Cerebellar cortex (tissue), 1 donor: ENCODE measurements around the gene BCO2.
"Not testable (repeated sequence)": the region's sequence is repeated elsewhere in the genome, so short reads cannot be mapped to it uniquely, and the experiment has no call there.

Experiments
- DNase-seq: peaks from one replicate; pipeline ENCODE4 v3.0.0-alpha.2; 2015; ENCODE audit warnings: low spot score

Gene BCO2, protein sequence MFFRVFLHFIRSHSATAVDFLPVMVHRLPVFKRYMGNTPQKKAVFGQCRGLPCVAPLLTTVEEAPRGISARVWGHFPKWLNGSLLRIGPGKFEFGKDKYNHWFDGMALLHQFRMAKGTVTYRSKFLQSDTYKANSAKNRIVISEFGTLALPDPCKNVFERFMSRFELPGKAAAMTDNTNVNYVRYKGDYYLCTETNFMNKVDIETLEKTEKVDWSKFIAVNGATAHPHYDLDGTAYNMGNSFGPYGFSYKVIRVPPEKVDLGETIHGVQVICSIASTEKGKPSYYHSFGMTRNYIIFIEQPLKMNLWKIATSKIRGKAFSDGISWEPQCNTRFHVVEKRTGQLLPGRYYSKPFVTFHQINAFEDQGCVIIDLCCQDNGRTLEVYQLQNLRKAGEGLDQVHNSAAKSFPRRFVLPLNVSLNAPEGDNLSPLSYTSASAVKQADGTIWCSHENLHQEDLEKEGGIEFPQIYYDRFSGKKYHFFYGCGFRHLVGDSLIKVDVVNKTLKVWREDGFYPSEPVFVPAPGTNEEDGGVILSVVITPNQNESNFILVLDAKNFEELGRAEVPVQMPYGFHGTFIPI

DNA sequence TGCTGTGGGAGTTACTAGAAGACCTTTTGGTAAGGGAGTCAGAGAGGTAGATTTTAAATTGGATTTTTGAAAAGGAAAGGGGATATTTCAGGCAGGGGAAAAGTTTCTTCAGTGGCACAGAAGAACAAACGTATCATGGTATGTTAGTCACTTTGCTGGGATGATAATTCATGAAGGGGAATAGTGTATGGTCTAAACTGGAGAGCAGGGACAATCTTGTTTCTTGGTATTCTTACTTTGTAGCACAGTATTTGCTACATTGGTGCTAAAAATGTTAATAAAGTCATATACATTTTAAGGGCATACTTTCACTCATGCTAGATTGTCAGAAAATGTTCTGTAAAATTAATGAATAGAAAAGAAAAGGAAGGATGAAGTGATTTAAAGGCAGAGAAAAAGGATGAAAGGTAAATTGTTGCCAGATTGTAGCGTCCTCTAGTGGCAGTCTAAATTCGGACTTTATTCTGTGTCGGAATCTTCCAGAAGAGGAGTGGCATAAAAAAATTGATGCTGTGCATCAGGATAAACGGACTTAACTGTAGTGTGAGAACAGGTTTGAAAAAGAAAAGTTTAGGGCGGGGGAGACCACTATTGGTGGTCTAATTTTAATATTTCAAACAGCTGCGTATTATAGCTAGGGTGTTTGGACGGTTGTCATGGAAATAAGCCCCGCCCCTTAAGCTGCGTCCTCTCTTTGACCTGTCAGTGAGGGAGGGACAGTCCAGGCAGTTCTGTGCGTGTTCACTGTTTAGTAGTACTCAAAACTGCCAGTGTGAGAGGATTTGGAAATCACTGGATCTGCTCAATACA lies at the start of gene BCO2:
Gene BCO2, plus strand, starts transcription at position 724 of the 810 bp plus-strand sequence. CDS start 90 bp downstream, outside the sequence.
- peak; percentile 58 for DNase-seq

DNA sequence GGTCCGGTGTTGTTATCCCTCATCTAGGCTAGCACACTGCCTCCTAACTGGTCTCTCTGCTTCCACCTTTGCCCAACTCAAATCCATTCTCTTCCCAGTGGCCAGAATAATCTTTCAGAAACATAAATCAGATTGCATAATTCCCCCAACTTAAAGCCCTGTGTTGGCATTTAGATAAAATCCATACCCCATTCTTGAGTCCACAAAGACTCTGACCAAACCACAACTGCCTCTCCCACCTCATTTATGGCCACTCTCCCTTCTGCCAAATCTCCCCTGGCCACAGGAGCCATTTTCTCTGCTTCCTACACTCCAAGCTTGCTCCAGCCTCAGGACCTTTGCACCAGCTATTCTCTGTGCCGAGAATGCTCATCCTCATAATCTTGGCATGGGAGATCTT lies 48.3 kb upstream of the BCO2 start:
- DNase-seq: no peak

DNA sequence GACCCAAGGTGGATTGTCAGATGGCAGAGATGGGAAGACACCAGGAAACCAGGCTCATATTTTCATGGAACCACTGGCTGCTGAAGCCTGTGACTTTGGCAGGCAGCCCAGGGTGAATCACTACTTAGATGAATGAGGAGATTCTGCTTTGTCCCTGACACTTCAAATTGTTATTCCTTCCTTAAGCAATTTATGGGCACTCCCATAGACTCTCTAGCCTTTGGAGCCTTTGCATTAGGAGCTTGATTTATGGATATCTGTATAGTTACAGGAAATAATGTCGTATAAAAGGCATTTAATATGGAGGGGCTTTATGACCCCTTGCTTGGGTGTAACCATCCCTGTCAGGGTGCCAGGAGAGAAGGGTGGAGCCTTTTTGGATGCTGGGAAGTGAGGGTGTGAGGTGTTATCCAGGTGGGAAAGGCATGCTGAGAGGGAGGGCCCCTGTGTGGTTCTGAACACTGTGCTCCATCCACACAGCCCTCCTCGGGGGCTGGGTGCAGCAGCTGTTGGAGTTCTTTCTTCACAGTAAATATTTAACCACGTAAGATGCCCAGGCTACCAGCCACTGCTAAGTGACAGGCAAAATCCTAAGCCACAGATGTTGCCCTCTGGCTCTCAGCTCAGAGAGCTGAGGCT lies 46.7 kb upstream of the BCO2 start:
- DNase-seq: no peak

DNA sequence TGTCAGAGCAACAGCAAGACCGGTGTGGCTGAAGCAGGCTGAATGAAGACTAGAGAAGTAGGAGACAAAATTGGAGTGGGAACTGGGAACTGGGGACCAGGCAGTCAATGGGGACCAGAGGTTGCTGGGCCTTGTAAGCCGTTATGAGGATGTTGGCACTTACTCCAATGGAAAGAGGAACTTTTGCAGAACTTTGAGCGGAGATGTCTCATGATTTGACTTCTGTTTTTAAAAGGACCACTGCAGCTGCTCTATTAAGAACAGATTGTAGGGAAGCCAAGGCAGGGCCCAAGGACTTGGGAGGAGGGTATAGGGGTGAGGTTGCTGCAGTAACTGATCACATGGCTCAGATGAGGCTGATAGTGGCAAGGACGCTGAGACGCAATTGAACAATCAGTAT lies 45.7 kb upstream of the BCO2 start:
- DNase-seq: no peak

DNA sequence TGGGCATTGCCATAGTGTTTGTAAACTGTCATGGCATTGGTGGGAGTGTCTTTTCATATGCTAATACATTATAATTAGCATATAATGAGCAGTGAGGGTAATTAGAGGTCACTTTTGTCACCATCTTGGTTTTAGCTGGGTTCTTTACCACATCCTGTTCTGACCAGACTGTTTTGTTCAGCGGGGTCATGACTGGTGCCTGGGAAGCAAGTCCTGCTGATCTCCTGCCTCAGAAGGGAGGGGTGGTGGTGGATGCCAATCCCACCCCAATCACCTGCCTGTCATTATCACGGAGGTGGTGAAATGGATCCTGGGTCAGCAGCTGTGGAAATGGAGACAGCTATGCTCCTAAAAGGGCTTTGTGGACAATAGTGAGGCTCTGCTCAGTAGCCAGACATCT lies 42.6 kb upstream of the BCO2 start:
- no peak for DNase-seq

DNA sequence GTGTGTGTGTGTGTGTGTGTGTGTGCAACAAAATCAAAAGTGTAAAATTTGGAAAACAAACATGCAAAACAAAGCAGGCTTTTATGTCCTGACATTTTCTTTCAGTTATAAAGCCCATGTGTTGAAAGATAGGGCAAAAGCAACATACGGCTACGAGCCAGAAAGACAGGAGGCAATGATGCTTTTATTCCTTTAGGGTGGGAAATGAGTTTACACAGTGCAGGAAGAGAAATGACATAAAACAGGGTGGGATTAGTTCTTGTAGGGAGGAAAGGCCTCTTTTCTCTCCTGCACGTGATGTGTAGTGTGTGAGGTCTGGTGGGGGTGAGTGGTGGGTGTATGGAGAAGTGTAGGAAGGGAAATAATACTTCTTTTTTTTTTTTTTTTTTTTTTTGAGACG lies 40.8 kb upstream of the BCO2 start:
- DNase-seq: no peak

DNA sequence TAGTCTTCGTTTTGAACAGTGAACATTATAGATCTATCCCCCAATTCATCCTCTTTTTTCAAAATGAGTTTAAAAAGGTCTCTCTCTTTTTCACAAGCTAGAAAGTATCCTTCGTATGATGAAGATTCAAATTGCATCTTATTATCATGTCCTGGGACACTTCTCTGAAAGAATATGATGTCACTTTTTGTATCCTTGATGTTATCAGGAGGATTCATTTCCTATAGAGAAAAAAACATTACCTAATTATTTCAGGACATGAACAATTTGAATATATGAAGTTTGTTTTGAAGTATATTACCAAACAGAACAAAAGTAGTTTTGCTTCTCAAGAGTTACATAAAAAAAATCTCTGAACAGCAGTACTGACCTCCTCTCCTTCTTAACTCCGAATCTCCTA lies 31.7 kb upstream of the BCO2 start:
- no peak for DNase-seq

DNA sequence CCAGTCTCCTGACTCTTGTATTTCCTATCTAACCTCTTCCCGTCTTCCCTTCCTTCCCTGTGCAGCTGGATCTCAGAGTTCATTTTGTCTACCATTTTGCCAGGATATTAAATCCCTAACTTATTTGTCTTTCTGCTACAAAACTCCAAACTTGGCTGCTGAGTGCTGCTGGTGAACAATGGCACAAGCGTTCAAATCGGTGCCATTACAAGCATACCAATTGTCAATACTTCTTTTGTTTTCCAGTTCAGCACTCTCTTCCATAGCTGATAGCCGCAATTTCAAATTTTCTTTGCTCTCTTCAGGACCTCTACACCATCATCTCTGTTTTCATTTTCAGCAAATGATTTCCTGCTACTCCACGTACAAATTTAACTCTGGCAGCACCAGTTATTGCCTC lies 24.8 kb upstream of the BCO2 start:
- no peak for DNase-seq

DNA sequence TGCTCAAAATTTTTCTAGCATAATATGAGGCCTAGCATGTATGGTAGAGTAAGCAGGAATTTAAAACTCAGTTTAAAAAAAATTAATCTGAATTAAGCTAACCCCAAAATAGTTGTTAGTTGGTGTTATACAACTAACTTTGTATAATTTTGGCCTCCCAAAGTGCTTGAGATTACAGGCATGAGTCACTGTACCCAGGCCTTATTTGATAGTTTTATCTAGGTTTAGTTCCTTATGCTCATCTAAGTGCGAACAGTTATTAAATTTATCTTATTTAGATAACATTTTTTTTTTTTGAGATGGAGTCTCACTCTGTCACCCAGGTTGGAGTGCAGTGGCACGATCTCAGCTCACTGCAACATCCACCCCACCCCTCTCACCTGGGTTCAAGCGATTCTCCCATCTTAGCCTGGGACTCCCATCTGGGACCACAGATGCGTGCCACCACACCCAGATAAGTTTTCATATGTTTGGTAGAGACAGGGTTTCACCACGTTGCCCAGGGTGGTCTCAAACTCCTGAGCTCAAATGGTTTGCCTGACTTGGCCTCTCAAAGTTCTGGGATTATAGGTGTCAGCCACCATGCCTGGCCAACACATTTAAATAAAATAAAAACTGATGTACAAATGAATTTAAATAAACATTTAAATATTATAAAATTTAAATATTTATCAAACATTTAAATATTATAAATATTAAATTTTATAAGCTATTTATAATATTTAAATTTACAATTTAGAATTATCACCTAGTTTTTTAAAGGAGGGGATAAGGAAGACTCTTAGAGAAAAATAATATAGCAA lies 19.0 kb upstream of the BCO2 start:
- DNase-seq: no peak

DNA sequence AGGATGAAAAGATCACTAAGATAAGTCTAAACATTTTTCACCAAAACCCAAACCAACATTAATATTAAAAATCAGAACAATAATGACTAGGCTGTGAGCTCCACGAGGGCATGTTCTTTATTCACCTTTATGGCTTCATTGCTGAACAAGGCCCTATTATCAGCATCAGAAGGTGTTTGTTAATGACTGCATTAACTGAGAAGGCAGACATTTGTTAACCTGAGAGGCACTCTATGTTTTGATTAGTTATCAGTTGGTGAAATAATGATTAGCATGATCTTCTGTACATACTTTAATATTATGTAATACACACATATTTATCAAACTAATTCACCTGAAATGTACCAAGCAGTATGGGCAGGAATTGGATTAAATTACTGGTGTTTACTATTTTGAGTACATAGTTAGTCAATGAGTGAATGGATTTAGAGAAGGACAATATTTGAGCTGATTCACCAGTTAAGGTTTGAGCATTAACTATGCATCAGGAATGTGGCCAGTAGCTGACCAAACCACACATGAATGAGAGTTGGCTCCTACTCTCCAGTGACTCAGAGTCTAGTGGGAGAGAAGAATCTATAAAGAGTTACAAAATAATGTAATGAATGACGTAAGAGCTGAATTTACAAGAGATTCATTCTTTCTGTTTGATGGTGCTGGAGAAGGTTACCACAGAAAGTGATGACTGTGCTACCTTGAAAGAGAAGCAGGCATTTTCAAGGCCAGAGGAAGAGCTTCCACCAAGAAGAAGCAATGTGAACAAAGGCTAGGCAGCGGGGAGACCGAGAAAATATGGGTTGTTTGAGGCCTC lies 18.2 kb upstream of the BCO2 start:
- DNase-seq: no peak

DNA sequence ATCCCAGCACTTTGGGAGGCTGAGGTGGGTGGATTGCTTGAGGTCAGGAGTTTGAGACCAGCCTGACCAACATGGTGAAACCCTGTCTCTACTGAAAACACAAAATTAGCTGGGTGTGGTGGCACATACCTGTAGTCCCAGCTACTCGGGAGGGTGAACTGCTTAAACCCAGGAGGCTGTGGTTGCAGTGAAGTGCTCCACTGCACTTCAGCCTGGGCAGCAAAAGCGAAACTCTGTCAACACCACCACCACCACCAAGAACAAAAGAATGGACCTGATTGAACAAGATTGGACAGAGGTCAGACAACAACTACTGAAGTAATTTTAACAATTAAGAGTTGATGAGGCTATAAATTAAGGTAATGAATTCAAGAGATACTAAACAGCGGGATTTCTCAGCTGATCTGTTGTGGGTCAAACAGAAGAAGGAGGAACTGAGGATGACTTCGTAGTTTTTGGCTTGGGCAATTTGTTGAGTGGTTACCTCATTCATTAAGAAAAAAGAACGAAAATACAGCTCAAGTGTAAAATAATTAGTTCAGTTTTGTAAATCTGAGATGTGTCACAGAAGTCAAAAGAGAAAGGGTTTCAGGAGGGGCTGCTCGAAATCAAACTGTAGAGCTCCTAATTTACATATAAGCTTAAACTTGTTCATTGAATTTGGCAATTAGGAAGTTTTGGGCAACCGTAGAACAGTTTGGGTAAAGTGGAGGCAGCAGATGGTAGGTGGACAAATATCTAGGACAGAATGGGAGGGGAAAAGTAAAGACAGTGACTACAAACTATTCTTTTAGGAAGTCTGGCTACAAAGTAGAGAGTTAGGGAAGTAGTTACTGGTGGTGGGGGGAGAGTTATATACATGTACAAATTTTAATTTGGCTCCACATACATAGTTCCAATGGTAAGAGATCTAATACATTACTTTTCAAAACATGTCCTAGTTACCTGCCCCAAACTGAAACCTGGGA lies 15.9 kb upstream of the BCO2 start:
- no peak for DNase-seq

DNA sequence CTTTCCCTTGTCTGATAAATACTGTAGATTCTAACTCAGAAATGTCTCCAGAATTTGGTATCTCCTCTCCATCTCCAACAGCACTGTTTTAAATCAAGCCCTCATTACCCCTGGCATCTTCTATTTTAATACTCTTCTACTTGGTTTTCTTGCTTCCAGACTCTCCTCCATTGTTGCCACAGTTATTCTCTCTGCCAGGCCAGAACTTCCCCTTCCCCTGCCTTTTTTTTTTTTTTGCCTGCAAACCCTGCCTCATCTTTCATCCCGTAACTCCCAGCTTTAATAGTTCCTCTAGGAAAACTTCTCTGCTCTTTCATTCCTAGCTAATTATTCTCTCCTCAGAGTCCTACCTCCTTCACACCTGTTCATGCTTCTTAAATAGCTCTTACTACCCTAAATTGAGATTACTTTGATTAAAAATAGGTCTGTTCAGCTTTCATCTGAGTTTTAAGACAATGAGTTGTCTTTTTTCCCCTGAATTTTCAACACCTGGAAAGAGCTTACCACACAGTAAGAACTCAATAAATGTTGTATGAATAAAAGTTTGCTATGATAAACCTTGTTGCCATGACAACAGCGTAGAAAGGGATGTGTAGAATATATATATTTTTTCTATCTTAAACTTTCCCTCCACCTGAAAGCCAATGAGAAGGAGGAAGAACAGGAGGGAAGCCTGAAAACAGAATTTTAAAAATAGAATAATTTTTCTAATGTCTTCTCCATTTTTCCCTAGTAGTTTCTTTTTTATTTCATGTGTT lies 15.0 kb upstream of the BCO2 start:
- DNase-seq: no peak

DNA sequence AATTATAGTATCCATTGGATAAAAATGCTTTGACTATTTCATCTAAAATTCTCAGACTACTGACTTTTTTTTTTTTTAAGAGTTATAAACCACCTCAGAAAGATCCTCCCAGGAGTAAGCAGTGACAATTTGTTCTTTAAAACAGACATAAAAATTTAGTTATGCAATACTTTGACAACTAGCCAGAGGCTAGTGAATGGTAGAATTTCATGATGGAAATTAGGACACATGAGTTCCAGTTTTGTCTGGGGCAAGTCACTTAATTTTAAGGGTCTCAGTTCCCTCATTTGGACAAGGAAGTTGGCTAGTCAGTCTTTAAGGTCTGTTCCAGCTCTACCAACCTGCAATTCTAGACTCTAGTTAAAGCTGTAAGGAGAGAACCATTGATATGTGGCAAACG lies 14.3 kb upstream of the BCO2 start:
- no peak for DNase-seq

DNA sequence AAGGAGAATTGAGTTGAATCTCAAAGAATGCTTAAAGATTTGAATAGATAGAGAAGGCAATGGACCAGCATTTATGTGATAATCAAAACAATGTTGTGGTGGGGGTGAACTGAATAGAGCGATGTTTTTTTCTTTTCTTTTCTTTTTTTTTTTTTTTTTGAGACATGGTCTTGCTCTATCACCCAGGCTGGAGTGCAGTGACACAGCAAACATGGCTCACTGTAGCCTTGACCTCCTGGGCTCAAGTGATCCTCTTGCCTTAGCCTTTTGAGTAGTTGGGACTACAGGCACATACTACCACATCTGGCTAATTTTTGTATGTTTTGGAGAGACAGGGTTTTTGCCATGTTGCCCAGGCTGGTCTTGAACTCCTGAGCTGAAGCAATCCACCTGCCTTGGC lies 13.1 kb upstream of the BCO2 start:
- not testable (repeated sequence) for DNase-seq

DNA sequence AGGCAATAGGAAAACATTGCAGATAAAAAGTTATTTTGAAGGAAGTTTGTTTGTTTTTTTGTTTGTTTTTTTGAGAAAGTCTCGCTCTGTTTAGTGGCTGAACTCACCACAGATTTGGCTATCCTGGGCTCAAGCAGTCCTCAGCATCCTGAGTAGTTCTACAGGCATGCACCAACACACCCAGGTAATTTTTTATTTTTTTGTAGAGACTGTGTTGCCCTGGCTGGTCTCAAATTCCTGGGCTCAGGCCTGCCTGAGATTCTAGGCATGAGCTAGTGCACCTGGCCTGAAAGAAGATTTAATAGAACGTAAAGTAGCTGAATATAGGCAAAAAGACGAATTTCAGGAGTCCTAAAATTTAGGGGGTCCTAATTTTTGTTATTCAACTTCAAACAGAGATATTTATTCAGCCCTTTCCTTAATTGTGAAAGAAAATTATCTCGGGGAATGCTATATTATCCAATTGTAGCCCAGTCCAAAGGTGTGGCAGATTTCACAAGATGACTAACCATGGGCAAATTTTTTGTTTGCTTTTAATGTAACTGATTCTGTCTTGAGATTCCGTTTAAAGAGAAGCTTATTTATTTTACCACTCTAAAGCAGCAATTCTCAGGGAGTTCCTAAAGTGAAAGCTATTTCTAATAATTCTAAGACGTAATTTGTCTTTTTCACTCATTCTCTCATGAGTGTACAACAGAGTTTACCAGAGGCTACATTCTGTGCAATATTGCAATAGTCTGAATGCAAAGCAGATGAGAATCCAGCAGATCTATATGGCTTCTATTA lies 12.4 kb upstream of the BCO2 start:
- no peak for DNase-seq

DNA sequence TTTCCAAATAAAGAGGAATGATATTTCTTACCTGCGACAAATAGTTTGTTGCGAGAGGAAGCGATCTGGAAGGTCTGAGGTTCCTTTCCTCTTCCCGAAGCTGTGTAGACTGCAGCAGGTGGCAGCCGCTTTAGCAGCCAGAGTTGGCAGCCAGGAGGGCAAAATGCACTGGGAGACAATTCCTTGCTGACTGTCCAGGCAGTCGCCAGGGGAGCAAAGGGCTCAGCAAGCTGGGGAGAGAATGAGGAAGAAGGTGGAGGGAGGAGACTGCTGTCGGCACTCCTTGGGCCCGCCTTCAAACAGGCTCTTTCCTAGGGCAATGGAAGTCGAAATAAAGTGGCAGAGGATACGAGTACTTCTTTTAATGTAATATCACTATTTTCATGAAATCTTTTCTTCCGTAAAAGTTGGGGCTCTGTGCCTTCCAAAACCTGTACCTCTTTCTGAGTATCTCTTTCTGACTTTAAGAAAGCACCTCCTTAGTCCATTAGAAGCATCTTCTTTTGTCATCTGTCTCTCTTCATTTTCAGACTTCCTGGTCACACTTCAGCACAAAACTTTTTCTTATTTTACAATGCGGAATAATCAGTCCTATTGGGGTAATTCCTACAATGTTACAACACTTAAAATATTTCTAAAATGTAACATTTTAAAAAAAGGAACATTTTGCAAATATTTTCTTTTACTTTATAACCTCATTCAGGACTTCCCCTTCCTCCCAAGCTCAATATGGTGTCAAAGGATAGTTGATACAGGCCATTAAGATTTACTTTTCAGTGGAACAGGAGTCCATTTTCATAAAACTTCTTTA lies 11.2 kb upstream of the BCO2 start, which contains the start of gene IL18:
Gene IL18, minus strand, starts transcription at position 220 of the 811 bp plus-strand sequence. CDS start 9,041 bp downstream, outside the sequence.
- no peak for DNase-seq

DNA sequence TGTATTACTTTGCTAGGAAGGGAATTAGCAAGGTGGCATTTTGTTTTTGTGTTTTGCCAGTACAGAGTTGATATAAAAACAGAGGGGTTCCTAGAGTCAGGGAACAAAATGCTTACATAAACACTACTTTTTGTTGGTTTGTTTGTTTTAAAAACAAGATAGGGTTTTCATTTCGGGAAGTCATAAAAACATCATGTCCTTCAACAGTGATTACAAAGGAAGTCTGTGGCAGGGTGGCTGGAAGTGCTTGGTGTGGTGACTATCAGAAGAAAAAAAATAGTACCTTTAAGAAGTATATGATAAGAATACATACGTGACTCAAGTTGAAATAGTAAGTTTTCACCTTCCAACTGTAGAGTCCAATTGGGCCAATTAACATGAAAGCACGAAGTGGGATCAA lies 10.3 kb upstream of the BCO2 start:
- no peak for DNase-seq
